Liver (tissue), 9 donors: ENCODE data around the gene ZG16B. TPM values are rescaled to one million over a fixed set of nuclear protein-coding genes. Genes with fewer than 3 reads are reported as not detected.
A peak's percentile ranks its signal among the peaks of the same experiment; 100 is the strongest.

Experiments used
- DNase-seq: peaks from one replicate; pipeline ENCODE4 v3.0.0-alpha.2; 2017; ENCODE audit warnings: low spot score
- H3K27ac ChIP-seq, 2 donors: one replicate each; pipeline ENCODE4 v1.7.0; 2013; ENCODE audit warnings: inconsistent platforms in 2 of 2, low read length in 2 of 2, control low read depth in 1 of 2, low read depth in 1 of 2, mild to moderate bottlenecking in 1 of 2
- H3K27me3 ChIP-seq, 4 donors: one replicate each; pipeline versions ENCODE4 v1.6.1 to v1.7.0; 2013; ENCODE audit warnings: low read length in 3 of 4, inconsistent platforms in 1 of 4, mild to moderate bottlenecking in 1 of 4, moderate library complexity in 1 of 4; ENCODE audit not compliant: control insufficient read depth in 4 of 4, insufficient read depth in 4 of 4
- H3K36me3 ChIP-seq, 4 donors: one replicate each; pipeline versions ENCODE4 v1.6.1 to v1.7.0; 2013; ENCODE audit warnings: low read length in 3 of 4, mild to moderate bottlenecking in 3 of 4, low read depth in 1 of 4, moderate library complexity in 1 of 4; ENCODE audit not compliant: control insufficient read depth in 4 of 4, insufficient read depth in 3 of 4
- H3K4me1 ChIP-seq, 4 donors: one replicate each; pipeline versions ENCODE4 v1.6.1 to v1.7.0; 2013; ENCODE audit warnings: low read length in 3 of 4, mild to moderate bottlenecking in 3 of 4, moderate library complexity in 1 of 4; ENCODE audit not compliant: control insufficient read depth in 4 of 4, insufficient read depth in 4 of 4
- H3K4me3 ChIP-seq, 3 donors: one replicate each; pipeline versions ENCODE4 v1.6.1 to v1.7.0; 2013; ENCODE audit warnings: low read length in 3 of 3, control low read depth in 1 of 3, low read depth in 1 of 3, mild to moderate bottlenecking in 1 of 3
- H3K9ac ChIP-seq, 2 donors: one replicate each; pipeline ENCODE4 v1.7.0; 2013; ENCODE audit warnings: low read length in 2 of 2, mild to moderate bottlenecking in 2 of 2, moderate library complexity in 2 of 2, control low read depth in 1 of 2, low read depth in 1 of 2
- H3K9me3 ChIP-seq, 4 donors: one replicate each; pipeline versions ENCODE4 v1.6.1 to v1.7.0; 2013; ENCODE audit warnings: low read length in 3 of 4; ENCODE audit not compliant: control insufficient read depth in 4 of 4
- EGR1 ChIP-seq, 2 donors: IDR thresholded peaks; 2 replicates each; pipeline ENCODE4 v1.6.1; 2016 to 2018; ENCODE audit warnings: antibody characterized with exemption in 2 of 2, low read depth in 2 of 2
- FOXA1 ChIP-seq: IDR thresholded peaks from 2 replicates; pipeline ENCODE4 v1.6.1; 2016; ENCODE audit warnings: antibody characterized with exemption
- FOXA2 ChIP-seq: IDR thresholded peaks from 2 replicates; pipeline ENCODE4 v1.6.1; 2016; ENCODE audit warnings: antibody characterized with exemption
- HNF4A ChIP-seq, 2 donors: conservative IDR thresholded peaks; 2 replicates each; pipeline ENCODE4 v1.6.1; 2016; ENCODE audit warnings: antibody characterized with exemption in 2 of 2, mild to moderate bottlenecking in 2 of 2
- HNF4G ChIP-seq: IDR thresholded peaks from 2 replicates; pipeline ENCODE4 v1.6.1; 2016; ENCODE audit warnings: antibody characterized with exemption
- JUND ChIP-seq, 2 donors: IDR thresholded peaks; 2 replicates each; pipeline ENCODE4 v1.6.1; 2016; ENCODE audit warnings: antibody characterized with exemption in 2 of 2
- MAX ChIP-seq: IDR thresholded peaks from 2 replicates; pipeline ENCODE4 v1.6.1; 2016; ENCODE audit warnings: antibody characterized with exemption
- NR2F2 ChIP-seq: IDR thresholded peaks from 2 replicates; pipeline ENCODE4 v1.6.1; 2016; ENCODE audit warnings: antibody characterized with exemption
- RAD21 ChIP-seq, 2 donors: IDR thresholded peaks; 2 replicates each; pipeline ENCODE4 v1.6.1; 2016; ENCODE audit warnings: antibody characterized with exemption in 2 of 2, mild to moderate bottlenecking in 2 of 2
- SP1 ChIP-seq: IDR thresholded peaks from 2 replicates; pipeline ENCODE4 v1.6.1; 2018; ENCODE audit warnings: antibody characterized with exemption, mild to moderate bottlenecking
- YY1 ChIP-seq: IDR thresholded peaks from 2 replicates; pipeline ENCODE4 v1.6.1; 2016; ENCODE audit warnings: antibody characterized with exemption, mild to moderate bottlenecking
- WGBS: extraction: QIAGEN DNeasy Blood & Tissue Kit; methylation state at CpG from one replicate; pipeline ENCODE4 v1.1.7; 2013; 5-methylcytosine and 5-hydroxymethylcytosine counted together
- polyA plus RNA-seq, 2 donors: library from polyadenylated mRNA; stranded (reverse) in 1 of 2; unstranded in 1 of 2; fragments of 200-250 nt in 1 of 2; fragments of >200 nt in 1 of 2; fragmentation: Nextera tagmentation in 1 of 2; extraction: Ambion mirVana in 1 of 2; gene quantifications; one replicate each; pipeline versions ENCODE4 v1.2.1 to v1.2.3, GENCODE V29; 2013 to 2015
- total RNA-seq, 2 donors: library from RNA; depleted of rRNA; stranded (reverse); fragments of >200 nt; gene quantifications; one replicate each; pipeline ENCODE4 v1.2.3, GENCODE V29; 2014
- TF ChIP-seq, protein P1 (sequence below): fragments of 150-350 bp; IDR thresholded peaks from 2 replicates; pipeline ENCODE4 v1.5.1; 2017; ENCODE audit warnings: improper control_type of control experiment, low read depth, low read length; ENCODE audit not compliant: missing input control
- TF ChIP-seq, protein P2 (sequence below): IDR thresholded peaks from 2 replicates; pipeline ENCODE4 v1.6.1; 2016; ENCODE audit warnings: antibody characterized with exemption
- TF ChIP-seq, protein P3 (sequence below): IDR thresholded peaks from 2 replicates; pipeline ENCODE4 v1.6.1; 2016; ENCODE audit warnings: antibody characterized with exemption
- TF ChIP-seq, protein P4 (sequence below): IDR thresholded peaks from 2 replicates; pipeline ENCODE4 v1.6.1; 2016; ENCODE audit warnings: antibody characterized with exemption, mild to moderate bottlenecking
- donor health status: healthy.
- donor health status: healthy.
- donor health status: healthy.
- donor health status: healthy.
- donor health status: healthy.

Gene ZG16B
- total and polyA plus RNA-seq, 4 donors, result 0.24 to 0.79 (median 0.43) TPM

DNA sequence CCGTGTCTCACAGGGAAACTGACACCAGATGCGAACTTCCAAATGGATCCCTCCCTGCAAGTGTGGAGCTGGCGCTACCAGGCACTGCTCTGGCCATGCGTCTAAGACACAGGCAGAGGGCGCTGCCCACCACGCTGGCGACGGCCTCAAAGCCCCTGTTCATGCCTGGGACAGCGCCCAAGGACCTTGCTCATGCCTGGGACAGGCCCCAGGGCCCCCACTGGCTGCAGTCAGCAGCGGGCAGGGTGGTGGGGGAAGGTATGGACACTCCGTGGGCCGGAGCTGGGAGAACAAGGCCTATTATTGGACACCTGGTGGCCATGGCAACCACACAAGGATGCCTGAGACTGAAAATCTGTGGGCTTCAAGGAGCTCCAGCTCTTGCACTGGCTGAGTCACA, 8.8 kb downstream of the ZG16B start:
- Histone ChIP-seq H3K27ac (no peak overlapping the region), H3K4me3 (no peak overlapping the region), H3K9ac (no peak overlapping the region), H3K9me3 (no peaks in the 10 kb centered on the region), H3K36me3 (no peaks in the 10 kb centered on the region), H3K4me1 (peaks cover 0 to 6% (median 1%) of the 10 kb centered on the region in 4 donors), H3K27me3 (peaks cover 0 to 2% (median 0%) of the 10 kb centered on the region in 4 donors)
- DNase-seq, result peak; percentile 56
- WGBS, result 5% methylated on average over 12 of the region's 12 CpGs
- TF ChIP-seq EGR1 (IDR thresholded peaks at IDR 0.05; ENCODE audit: low read depth in 2 of 2) (no peak), SP1 (no peak), HNF4A (conservative IDR thresholded peaks at IDR 0.05) (no peak), RAD21 (IDR thresholded peaks at IDR 0.05) (peak; percentile 69 to 79), MAX (no peak), YY1 (no peak), HNF4G (no peak), FOXA1 (no peak), NR2F2 (no peak), FOXA2 (no peak)
- TF ChIP-seq, protein P1, sequence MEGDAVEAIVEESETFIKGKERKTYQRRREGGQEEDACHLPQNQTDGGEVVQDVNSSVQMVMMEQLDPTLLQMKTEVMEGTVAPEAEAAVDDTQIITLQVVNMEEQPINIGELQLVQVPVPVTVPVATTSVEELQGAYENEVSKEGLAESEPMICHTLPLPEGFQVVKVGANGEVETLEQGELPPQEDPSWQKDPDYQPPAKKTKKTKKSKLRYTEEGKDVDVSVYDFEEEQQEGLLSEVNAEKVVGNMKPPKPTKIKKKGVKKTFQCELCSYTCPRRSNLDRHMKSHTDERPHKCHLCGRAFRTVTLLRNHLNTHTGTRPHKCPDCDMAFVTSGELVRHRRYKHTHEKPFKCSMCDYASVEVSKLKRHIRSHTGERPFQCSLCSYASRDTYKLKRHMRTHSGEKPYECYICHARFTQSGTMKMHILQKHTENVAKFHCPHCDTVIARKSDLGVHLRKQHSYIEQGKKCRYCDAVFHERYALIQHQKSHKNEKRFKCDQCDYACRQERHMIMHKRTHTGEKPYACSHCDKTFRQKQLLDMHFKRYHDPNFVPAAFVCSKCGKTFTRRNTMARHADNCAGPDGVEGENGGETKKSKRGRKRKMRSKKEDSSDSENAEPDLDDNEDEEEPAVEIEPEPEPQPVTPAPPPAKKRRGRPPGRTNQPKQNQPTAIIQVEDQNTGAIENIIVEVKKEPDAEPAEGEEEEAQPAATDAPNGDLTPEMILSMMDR, result peak; percentile 58
- TF ChIP-seq, protein P2, sequence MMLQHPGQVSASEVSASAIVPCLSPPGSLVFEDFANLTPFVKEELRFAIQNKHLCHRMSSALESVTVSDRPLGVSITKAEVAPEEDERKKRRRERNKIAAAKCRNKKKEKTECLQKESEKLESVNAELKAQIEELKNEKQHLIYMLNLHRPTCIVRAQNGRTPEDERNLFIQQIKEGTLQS, result no peak
- TF ChIP-seq, protein P3, sequence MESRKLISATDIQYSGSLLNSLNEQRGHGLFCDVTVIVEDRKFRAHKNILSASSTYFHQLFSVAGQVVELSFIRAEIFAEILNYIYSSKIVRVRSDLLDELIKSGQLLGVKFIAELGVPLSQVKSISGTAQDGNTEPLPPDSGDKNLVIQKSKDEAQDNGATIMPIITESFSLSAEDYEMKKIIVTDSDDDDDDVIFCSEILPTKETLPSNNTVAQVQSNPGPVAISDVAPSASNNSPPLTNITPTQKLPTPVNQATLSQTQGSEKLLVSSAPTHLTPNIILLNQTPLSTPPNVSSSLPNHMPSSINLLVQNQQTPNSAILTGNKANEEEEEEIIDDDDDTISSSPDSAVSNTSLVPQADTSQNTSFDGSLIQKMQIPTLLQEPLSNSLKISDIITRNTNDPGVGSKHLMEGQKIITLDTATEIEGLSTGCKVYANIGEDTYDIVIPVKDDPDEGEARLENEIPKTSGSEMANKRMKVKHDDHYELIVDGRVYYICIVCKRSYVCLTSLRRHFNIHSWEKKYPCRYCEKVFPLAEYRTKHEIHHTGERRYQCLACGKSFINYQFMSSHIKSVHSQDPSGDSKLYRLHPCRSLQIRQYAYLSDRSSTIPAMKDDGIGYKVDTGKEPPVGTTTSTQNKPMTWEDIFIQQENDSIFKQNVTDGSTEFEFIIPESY, result no peak
- TF ChIP-seq, protein P4, sequence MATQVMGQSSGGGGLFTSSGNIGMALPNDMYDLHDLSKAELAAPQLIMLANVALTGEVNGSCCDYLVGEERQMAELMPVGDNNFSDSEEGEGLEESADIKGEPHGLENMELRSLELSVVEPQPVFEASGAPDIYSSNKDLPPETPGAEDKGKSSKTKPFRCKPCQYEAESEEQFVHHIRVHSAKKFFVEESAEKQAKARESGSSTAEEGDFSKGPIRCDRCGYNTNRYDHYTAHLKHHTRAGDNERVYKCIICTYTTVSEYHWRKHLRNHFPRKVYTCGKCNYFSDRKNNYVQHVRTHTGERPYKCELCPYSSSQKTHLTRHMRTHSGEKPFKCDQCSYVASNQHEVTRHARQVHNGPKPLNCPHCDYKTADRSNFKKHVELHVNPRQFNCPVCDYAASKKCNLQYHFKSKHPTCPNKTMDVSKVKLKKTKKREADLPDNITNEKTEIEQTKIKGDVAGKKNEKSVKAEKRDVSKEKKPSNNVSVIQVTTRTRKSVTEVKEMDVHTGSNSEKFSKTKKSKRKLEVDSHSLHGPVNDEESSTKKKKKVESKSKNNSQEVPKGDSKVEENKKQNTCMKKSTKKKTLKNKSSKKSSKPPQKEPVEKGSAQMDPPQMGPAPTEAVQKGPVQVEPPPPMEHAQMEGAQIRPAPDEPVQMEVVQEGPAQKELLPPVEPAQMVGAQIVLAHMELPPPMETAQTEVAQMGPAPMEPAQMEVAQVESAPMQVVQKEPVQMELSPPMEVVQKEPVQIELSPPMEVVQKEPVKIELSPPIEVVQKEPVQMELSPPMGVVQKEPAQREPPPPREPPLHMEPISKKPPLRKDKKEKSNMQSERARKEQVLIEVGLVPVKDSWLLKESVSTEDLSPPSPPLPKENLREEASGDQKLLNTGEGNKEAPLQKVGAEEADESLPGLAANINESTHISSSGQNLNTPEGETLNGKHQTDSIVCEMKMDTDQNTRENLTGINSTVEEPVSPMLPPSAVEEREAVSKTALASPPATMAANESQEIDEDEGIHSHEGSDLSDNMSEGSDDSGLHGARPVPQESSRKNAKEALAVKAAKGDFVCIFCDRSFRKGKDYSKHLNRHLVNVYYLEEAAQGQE, result no peak

GRCh38 chr16:2839650-2840450, 9.7 kb downstream of the ZG16B start:
- Histone ChIP-seq H3K4me1 (peaks cover 0 to 6% (median 1%) of the 10 kb centered on the region in 4 donors), H3K9ac (no peak overlapping the region), H3K4me3 (no peak overlapping the region), H3K9me3 (no peaks in the 10 kb centered on the region), H3K36me3 (no peaks in the 10 kb centered on the region), H3K27me3 (peaks cover 0 to 2% (median 0%) of the 10 kb centered on the region in 4 donors), H3K27ac (no peak overlapping the region)
- 78% methylated on average over 15 of the region's 15 CpGs for WGBS
- DNase-seq, result no peak
- TF ChIP-seq JUND (IDR thresholded peaks at IDR 0.05), result no peak
- TF ChIP-seq YY1, result no peak
- no peak for TF ChIP-seq HNF4G
- TF ChIP-seq HNF4A (conservative IDR thresholded peaks at IDR 0.05), result no peak
- TF ChIP-seq, protein P1, result no peak
- TF ChIP-seq FOXA1, result no peak
- TF ChIP-seq, protein P3, result no peak
- TF ChIP-seq FOXA2, result no peak
- TF ChIP-seq MAX, result no peak
- TF ChIP-seq, protein P2, result no peak
